PFSK-1 (cell line): ENCODE results near the gene ADORA2B.
A peak's percentile ranks its signal among the peaks of the same experiment; 100 is the strongest.

Experiments
- FOXP2 ChIP-seq: optimal IDR thresholded peaks from 2 replicates; pipeline ENCODE3; 2011; ENCODE audit warnings: borderline replicate concordance, control low read depth, inconsistent platforms; ENCODE audit not compliant: insufficient read depth; ENCODE audit errors: extremely low read length, extremely low read depth
- POLR2AphosphoS5 ChIP-seq: IDR thresholded peaks from 2 replicates; pipeline ENCODE4 v1.6.1; 2012; ENCODE audit warnings: low read depth, mild to moderate bottlenecking, control low read depth, low read length, moderate library complexity
- SIN3A ChIP-seq: IDR thresholded peaks from 2 replicates; pipeline ENCODE4 v1.6.1; 2012; ENCODE audit warnings: mild to moderate bottlenecking, low read length, moderate library complexity, borderline replicate concordance; ENCODE audit not compliant: insufficient read depth
- TAF1 ChIP-seq: IDR thresholded peaks from 2 replicates; pipeline ENCODE4 v1.6.1; 2012; ENCODE audit warnings: low read length, control low read depth, borderline replicate concordance; ENCODE audit not compliant: insufficient read depth
- TF ChIP-seq, protein P1 (sequence below), 2 experiments: IDR thresholded peaks; 2 replicates each; pipeline versions ENCODE4 v1.6.1 to v1.8.0; 2011 to 2012; ENCODE audit warnings: low read depth in 2 of 2, low read length in 2 of 2, control low read depth in 1 of 2, inconsistent platforms in 1 of 2, mild to moderate bottlenecking in 1 of 2, moderate library complexity in 1 of 2; ENCODE audit not compliant: insufficient read depth in 1 of 2

The ADORA2B gene

DNA sequence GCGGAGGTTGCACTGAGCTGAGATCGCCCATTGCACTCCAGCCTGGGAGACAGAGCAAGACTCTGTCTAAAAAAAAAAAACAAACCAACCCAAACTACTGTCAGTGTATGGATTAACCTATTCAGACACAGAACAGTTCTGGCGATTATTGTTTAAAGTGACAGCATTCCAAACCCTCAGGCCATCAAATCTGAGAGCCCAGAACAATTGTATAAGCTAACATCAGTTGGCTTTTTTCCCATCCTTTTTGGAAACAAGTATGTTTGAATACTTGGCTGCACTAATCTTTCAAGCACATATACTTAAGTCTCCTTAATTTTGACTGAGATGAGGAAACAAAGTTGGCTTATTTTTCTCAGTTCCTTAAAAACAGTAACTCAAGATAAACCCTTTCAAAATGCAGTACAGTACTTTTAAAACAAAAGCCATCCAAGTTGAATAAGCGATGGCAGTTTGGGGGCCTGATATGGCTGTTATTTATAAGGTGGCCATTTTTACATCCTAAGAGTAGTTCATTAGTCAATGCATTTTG lies 53.2 kb downstream of the ADORA2B start:
- TF ChIP-seq FOXP2 = no peak
- no peak for TF ChIP-seq TAF1
- no peak for TF ChIP-seq POLR2AphosphoS5
- TF ChIP-seq SIN3A = no peak
- TF ChIP-seq, protein P1, sequence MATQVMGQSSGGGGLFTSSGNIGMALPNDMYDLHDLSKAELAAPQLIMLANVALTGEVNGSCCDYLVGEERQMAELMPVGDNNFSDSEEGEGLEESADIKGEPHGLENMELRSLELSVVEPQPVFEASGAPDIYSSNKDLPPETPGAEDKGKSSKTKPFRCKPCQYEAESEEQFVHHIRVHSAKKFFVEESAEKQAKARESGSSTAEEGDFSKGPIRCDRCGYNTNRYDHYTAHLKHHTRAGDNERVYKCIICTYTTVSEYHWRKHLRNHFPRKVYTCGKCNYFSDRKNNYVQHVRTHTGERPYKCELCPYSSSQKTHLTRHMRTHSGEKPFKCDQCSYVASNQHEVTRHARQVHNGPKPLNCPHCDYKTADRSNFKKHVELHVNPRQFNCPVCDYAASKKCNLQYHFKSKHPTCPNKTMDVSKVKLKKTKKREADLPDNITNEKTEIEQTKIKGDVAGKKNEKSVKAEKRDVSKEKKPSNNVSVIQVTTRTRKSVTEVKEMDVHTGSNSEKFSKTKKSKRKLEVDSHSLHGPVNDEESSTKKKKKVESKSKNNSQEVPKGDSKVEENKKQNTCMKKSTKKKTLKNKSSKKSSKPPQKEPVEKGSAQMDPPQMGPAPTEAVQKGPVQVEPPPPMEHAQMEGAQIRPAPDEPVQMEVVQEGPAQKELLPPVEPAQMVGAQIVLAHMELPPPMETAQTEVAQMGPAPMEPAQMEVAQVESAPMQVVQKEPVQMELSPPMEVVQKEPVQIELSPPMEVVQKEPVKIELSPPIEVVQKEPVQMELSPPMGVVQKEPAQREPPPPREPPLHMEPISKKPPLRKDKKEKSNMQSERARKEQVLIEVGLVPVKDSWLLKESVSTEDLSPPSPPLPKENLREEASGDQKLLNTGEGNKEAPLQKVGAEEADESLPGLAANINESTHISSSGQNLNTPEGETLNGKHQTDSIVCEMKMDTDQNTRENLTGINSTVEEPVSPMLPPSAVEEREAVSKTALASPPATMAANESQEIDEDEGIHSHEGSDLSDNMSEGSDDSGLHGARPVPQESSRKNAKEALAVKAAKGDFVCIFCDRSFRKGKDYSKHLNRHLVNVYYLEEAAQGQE (IDR thresholded peaks at IDR 0.05; ENCODE audit: insufficient read depth in 1 of 2, low read depth in 2 of 2, low read length in 2 of 2) = no peak

- TF ChIP-seq TAF1 (peak; percentile 99), FOXP2 (peak; percentile 99), POLR2AphosphoS5 (peak; percentile 91), SIN3A (peak; percentile 87; the same call in 1 of the 2 replicates)
- TF ChIP-seq, protein P1 (IDR thresholded peaks at IDR 0.05; ENCODE audit: insufficient read depth in 1 of 2, low read depth in 2 of 2, low read length in 2 of 2) = peak; percentile 45 to 68; a peak in 1 of 4 replicates
Measured at GRCh38 chr17:15999141-15999973, 54.4 kb downstream of the ADORA2B start, which contains the start of the genes TTC19 and ZSWIM7. TSS of gene TTC19 (plus strand) at chr17:15999824. CDS start at chr17:15999849, 25 bp downstream. TSS of gene ZSWIM7 (minus strand) at chr17:15999704. CDS start at chr17:15999594, 110 bp downstream.

GRCh38 chr17:15999974-16000827 lies 55.3 kb downstream of the ADORA2B start:
- TF ChIP-seq FOXP2 (no peak), TAF1 (no peak), POLR2AphosphoS5 (no peak), SIN3A (no peak)
- TF ChIP-seq, protein P1 (IDR thresholded peaks at IDR 0.05; ENCODE audit: insufficient read depth in 1 of 2, low read depth in 2 of 2, low read length in 2 of 2) = no peak

DNA sequence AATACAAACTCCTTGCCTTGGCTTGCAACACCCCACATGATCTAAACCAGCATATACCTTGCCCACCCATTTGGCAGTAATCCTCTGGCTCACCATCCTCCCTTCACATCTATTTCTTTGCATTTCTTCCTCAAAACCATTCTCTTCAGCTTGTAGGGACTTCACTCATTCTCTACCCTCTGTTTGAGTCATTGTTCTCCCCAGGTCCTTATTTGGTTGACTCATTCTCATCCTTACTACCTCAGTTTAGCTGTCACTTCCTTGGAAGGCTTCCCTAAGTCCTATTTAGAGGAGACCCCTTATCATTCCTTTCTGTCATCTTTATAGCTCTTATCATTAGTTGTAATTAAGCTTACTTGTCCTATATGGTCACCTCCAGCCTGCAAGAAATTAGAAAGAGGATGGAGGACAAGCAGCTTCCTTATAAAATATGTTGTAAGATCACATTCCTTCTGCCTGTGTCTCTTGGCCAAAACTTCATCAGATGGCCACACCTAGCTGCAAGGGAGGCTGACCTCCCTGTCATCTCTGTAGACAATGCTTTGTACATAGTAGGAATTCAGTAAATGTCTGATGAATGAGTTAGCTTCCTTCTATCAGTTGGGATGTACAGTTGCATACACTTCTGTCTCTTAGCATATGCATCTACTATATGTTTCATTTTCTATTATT lies 56.4 kb downstream of the ADORA2B start:
- TF ChIP-seq FOXP2 (no peak), TAF1 (no peak), POLR2AphosphoS5 (no peak), SIN3A (no peak)
- TF ChIP-seq, protein P1 (IDR thresholded peaks at IDR 0.05; ENCODE audit: insufficient read depth in 1 of 2, low read depth in 2 of 2, low read length in 2 of 2) = no peak
